WTC11 (cell line): ENCODE data around the gene STAM2. TPM values are rescaled to one million over a fixed set of nuclear protein-coding genes. Genes with fewer than 3 reads are reported as not detected.

ENCODE experiments used
- ATAC-seq: fragments of 200-7000 bp; cut with Tn5 transposase; 2 replicates; pipeline ENCODE4 v1.10.0; 2021; ENCODE audit warnings: mild to moderate bottlenecking, moderate library complexity
- CTCF ChIA-PET: fragments of 300-600 bp; sonication (Branson Sonifier 250); formaldehyde crosslinking; loops from one replicate; lab custom pipeline; 2021; ENCODE audit warnings: antibody characterized with exemption; lab: Charles Lee
- POLR2A ChIA-PET: fragments of 350-600 bp; sonication (Branson Sonifier 250); formaldehyde crosslinking; loops from one replicate; lab custom pipeline; 2021; ENCODE audit warnings: antibody characterized with exemption; lab: Charles Lee
- DNase-seq: peaks from one replicate; pipeline ENCODE4 v3.0.0; 2021; ENCODE audit warnings: low spot score
- H3K27ac Mint-ChIP-seq: 2 replicates; pipeline ENCODE4 v1.8.0; 2021; ENCODE audit warnings: mixed read lengths
- H3K27me3 Mint-ChIP-seq: 2 replicates; pipeline ENCODE4 v1.8.0; 2021; ENCODE audit warnings: low read depth, mild to moderate bottlenecking, moderate library complexity, mixed read lengths
- H3K36me3 Mint-ChIP-seq: 2 replicates; pipeline ENCODE4 v1.8.0; 2021; ENCODE audit warnings: mixed read lengths
- H3K4me1 Mint-ChIP-seq: 2 replicates; pipeline ENCODE4 v1.8.0; 2022; ENCODE audit warnings: mixed read lengths
- H3K4me3 Mint-ChIP-seq: 2 replicates; pipeline ENCODE4 v1.8.0; 2021; ENCODE audit warnings: mild to moderate bottlenecking, moderate library complexity, mixed read lengths
- H3K9me3 Mint-ChIP-seq: 2 replicates; pipeline ENCODE4 v1.8.0; 2021; ENCODE audit warnings: mixed read lengths
- CDX4 ChIP-seq: fragments of 250-450 bp; sonication (Bioruptor Pico); IDR thresholded peaks from 2 replicates; pipeline ENCODE4 v1.9.0; 2021; ENCODE audit warnings: moderate library complexity, mild to moderate bottlenecking, inconsistent platforms, borderline replicate concordance
- ERG ChIP-seq: fragments of 250-450 bp; sonication (Bioruptor Pico); IDR thresholded peaks from 2 replicates; pipeline ENCODE4 v1.8.0; 2021; ENCODE audit warnings: mild to moderate bottlenecking
- GABPB1 ChIP-seq: sonication (generic); formaldehyde crosslinking; IDR thresholded peaks from 2 replicates; pipeline ENCODE4 v1.8.1; 2023; ENCODE audit warnings: mild to moderate bottlenecking, missing genetic modification reagents
- GRHL2 ChIP-seq: fragments of 250-450 bp; sonication (Bioruptor Pico); IDR thresholded peaks from 2 replicates; pipeline ENCODE4 v1.8.0; 2022; ENCODE audit warnings: mild to moderate bottlenecking, moderate library complexity; ENCODE audit not compliant: insufficient replicate concordance, severe bottlenecking
- JAZF1 ChIP-seq: fragments of 250-450 bp; sonication (Bioruptor Pico); IDR thresholded peaks from 2 replicates; pipeline ENCODE4 v1.9.0; 2021; ENCODE audit warnings: moderate library complexity, mild to moderate bottlenecking, inconsistent platforms
- MYBL2 ChIP-seq: sonication (generic); formaldehyde crosslinking; IDR thresholded peaks from 2 replicates; pipeline ENCODE4 v1.8.1; 2023; ENCODE audit warnings: mild to moderate bottlenecking, moderate library complexity, missing genetic modification reagents
- RELA ChIP-seq: sonication (generic); formaldehyde crosslinking; IDR thresholded peaks from 2 replicates; pipeline ENCODE4 v1.8.1; 2022; ENCODE audit warnings: missing genetic modification reagents, mild to moderate bottlenecking, borderline replicate concordance
- SMAD3 ChIP-seq: sonication (generic); formaldehyde crosslinking; IDR thresholded peaks from 2 replicates; pipeline ENCODE4 v1.8.0; 2022; ENCODE audit warnings: missing genetic modification reagents, mild to moderate bottlenecking, borderline replicate concordance
- SP1 ChIP-seq: sonication (generic); formaldehyde crosslinking; conservative IDR thresholded peaks from 2 replicates; pipeline ENCODE4 v1.8.1; 2022; ENCODE audit warnings: missing genetic modification reagents
- STAT6 ChIP-seq: sonication (generic); formaldehyde crosslinking; conservative IDR thresholded peaks from 2 replicates; pipeline ENCODE4 v1.8.1; 2023; ENCODE audit warnings: mild to moderate bottlenecking, low read depth, missing genetic modification reagents, moderate library complexity
- TCF7 ChIP-seq: sonication (generic); formaldehyde crosslinking; IDR thresholded peaks from 2 replicates; pipeline ENCODE4 v1.8.0; 2022; ENCODE audit warnings: mild to moderate bottlenecking, low read depth, missing genetic modification reagents, moderate library complexity
- ZBTB43 ChIP-seq: sonication (generic); formaldehyde crosslinking; IDR thresholded peaks from 2 replicates; pipeline ENCODE4 v1.8.1; 2023; ENCODE audit warnings: mild to moderate bottlenecking, missing genetic modification reagents
- ZNF121 ChIP-seq: sonication (generic); formaldehyde crosslinking; IDR thresholded peaks from 2 replicates; pipeline ENCODE4 v1.8.0; 2023; ENCODE audit warnings: missing genetic modification reagents
- ZNF219 ChIP-seq: sonication (generic); formaldehyde crosslinking; IDR thresholded peaks from 2 replicates; pipeline ENCODE4 v1.8.0; 2023; ENCODE audit warnings: missing genetic modification reagents, mild to moderate bottlenecking, borderline replicate concordance
- ZNF281 ChIP-seq: sonication (generic); formaldehyde crosslinking; IDR thresholded peaks from 2 replicates; pipeline ENCODE4 v1.8.0; 2023; ENCODE audit warnings: mild to moderate bottlenecking, missing genetic modification reagents
- ZNF416 ChIP-seq: fragments of 250-450 bp; sonication (Bioruptor Pico); IDR thresholded peaks from 2 replicates; pipeline ENCODE4 v1.9.0; 2021; ENCODE audit warnings: mild to moderate bottlenecking, inconsistent platforms
- ZNF425 ChIP-seq: fragments of 250-450 bp; sonication (Bioruptor Pico); conservative IDR thresholded peaks from 2 replicates; pipeline ENCODE4 v1.9.0; 2021; ENCODE audit warnings: mild to moderate bottlenecking
- ZSCAN18 ChIP-seq: fragments of 250-450 bp; sonication (Bioruptor Pico); IDR thresholded peaks from 2 replicates; pipeline ENCODE4 v2.1.2; 2022; ENCODE audit warnings: mild to moderate bottlenecking, moderate library complexity
- total RNA-seq: library from RNA; stranded (reverse); gene quantifications from 3 replicates; pipeline ENCODE4 v1.2.3, GENCODE V29; 2021

Gene STAM2
- total RNA-seq, 1 experiment from 2014 or later: 9.0 TPM

- no peak overlapping the region for H3K27ac Mint-ChIP-seq
- peak; percentile 25 for DNase-seq
These were observed 25.3 kb upstream of the STAM2 start for GRCh38 chr2:152200565-152201465.

GRCh38 chr2:152200101-152200500 lies 24.5 kb upstream of the STAM2 start:
- DNase-seq (no peak), ATAC-seq (no peak)
- ChIA-PET CTCF (interaction anchor here (1.1 kb wide), 1 partner anchor 436 kb away, joined by 3 read pairs; no protein-coding TSS in a partner anchor), POLR2A (interaction anchor here (1.1 kb wide), 1 partner anchor 134 kb away, joined by 3 read pairs; the partner anchor contains the start of gene FMNL2)
- peaks cover 26% of the 10 kb centered on the region for H3K27me3 Mint-ChIP-seq
- no peak overlapping the region for H3K27ac Mint-ChIP-seq
- H3K9me3 Mint-ChIP-seq: peaks cover 19% of the 10 kb centered on the region
- no peaks in the 10 kb centered on the region for H3K36me3 Mint-ChIP-seq
- H3K4me3 Mint-ChIP-seq: no peak overlapping the region
- peaks cover 11% of the 10 kb centered on the region for H3K4me1 Mint-ChIP-seq
- TF ChIP-seq ZNF416 (CRISPR knock-in tag) (no peak), GRHL2 (CRISPR knock-in tag) (no peak), RELA (CRISPR knock-in tag) (no peak), ZNF121 (CRISPR knock-in tag) (no peak), ZNF281 (CRISPR knock-in tag) (no peak), ZSCAN18 (CRISPR knock-in tag) (no peak), ZBTB43 (CRISPR knock-in tag) (no peak), MYBL2 (no peak), CDX4 (no peak), GABPB1 (CRISPR knock-in tag) (no peak), ZNF425 (no peak), ERG (CRISPR knock-in tag) (no peak), JAZF1 (no peak)

More at GRCh38 chr2:152200565-152201465, 25.3 kb upstream of the STAM2 start:
- Mint-ChIP-seq H3K36me3 (no peaks in the 10 kb centered on the region), H3K27me3 (peaks cover 19% of the 10 kb centered on the region), H3K9me3 (peaks cover 19% of the 10 kb centered on the region), H3K4me3 (no peak overlapping the region), H3K4me1 (peaks cover 11% of the 10 kb centered on the region)
- ChIA-PET POLR2A (interaction anchor here (0.5 to 1.1 kb wide), 2 partner anchors 13 to 133 kb away, joined by 3 to 4 read pairs; partner anchors contain the start of gene FMNL2), CTCF (interaction anchor here (1.1 kb wide), 1 partner anchor 435 kb away, joined by 3 read pairs; no protein-coding TSS in a partner anchor)
- peak; percentile 96 for ATAC-seq
- TF ChIP-seq SP1 (CRISPR knock-in tag) (no peak), SMAD3 (CRISPR knock-in tag) (no peak), STAT6 (no peak), TCF7 (CRISPR knock-in tag) (no peak), ZNF219 (CRISPR knock-in tag) (no peak), GRHL2 (CRISPR knock-in tag) (no peak)
